Ishikawa (cell line): Measurements from ENCODE around the gene PRKCH.

ENCODE experiments used
- CEBPB ChIP-seq: IDR thresholded peaks from 2 replicates; pipeline ENCODE4 v1.6.1; 2012
- CREB1 ChIP-seq: IDR thresholded peaks from 2 replicates; pipeline ENCODE4 v1.6.1; 2012; ENCODE audit warnings: low read depth
- EGR1 ChIP-seq: IDR thresholded peaks from 2 replicates; pipeline ENCODE4 v1.6.1; 2012
- EP300 ChIP-seq: IDR thresholded peaks from 2 replicates; pipeline ENCODE4 v1.6.1; 2012; ENCODE audit warnings: borderline replicate concordance
- FOXM1 ChIP-seq: IDR thresholded peaks from 2 replicates; pipeline ENCODE4 v1.6.1; 2012; ENCODE audit warnings: low read depth, borderline replicate concordance
- MAX ChIP-seq: IDR thresholded peaks from 2 replicates; pipeline ENCODE4 v1.6.1; 2012
- NFIC ChIP-seq: IDR thresholded peaks from 2 replicates; pipeline ENCODE4 v1.6.1; 2012
- RAD21 ChIP-seq: IDR thresholded peaks from 2 replicates; pipeline ENCODE4 v1.6.1; 2012; ENCODE audit warnings: low read depth
- TAF1 ChIP-seq: IDR thresholded peaks from 2 replicates; pipeline ENCODE4 v1.6.1; 2012; ENCODE audit warnings: low read depth, mild to moderate bottlenecking
- TCF12 ChIP-seq: IDR thresholded peaks from 2 replicates; pipeline ENCODE4 v1.6.1; 2012; ENCODE audit warnings: low read depth
- TEAD4 ChIP-seq: IDR thresholded peaks from 2 replicates; pipeline ENCODE4 v1.6.1; 2012
- USF1 ChIP-seq: IDR thresholded peaks from 2 replicates; pipeline ENCODE4 v1.6.1; 2012
- YY1 ChIP-seq: IDR thresholded peaks from 2 replicates; pipeline ENCODE4 v1.6.1; 2012; ENCODE audit warnings: low read depth
- ZBTB7A ChIP-seq: IDR thresholded peaks from 2 replicates; pipeline ENCODE4 v1.6.1; 2012; ENCODE audit warnings: low read depth
- TF ChIP-seq, protein P1 (sequence below): IDR thresholded peaks from 2 replicates; pipeline ENCODE4 v1.6.1; 2012; ENCODE audit warnings: low read depth, mild to moderate bottlenecking

PRKCH gene

DNA sequence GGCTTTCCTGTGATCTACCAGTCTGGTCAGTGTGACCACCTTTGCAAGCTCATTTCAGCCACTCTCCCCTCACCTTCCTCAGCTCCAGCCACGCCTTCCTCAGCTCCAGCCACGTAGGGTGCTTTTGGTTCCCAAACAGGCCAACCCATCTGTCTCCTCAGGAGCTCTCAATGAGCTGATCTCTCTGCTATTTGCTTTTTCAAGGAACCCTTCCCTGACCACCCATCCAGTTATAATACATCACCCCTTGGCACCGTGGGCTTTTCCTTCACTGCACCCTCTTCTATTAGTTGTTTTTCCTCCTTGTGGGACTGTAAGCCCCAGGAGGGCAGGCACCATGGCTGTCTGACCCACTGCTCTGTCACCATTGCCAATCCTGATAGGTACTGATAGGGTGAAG, 2.3 kb upstream of the PRKCH start:
- no peak for TF ChIP-seq TEAD4
- TF ChIP-seq MAX: no peak
- TF ChIP-seq NFIC: no peak
- no peak for TF ChIP-seq RAD21
- no peak for TF ChIP-seq EGR1
- no peak for TF ChIP-seq EP300
- TF ChIP-seq CEBPB: no peak
- TF ChIP-seq FOXM1: no peak
- TF ChIP-seq TCF12: no peak
- TF ChIP-seq CREB1: no peak
- TF ChIP-seq ZBTB7A: no peak
- no peak for TF ChIP-seq USF1
- no peak for TF ChIP-seq YY1
- TF ChIP-seq, protein P1, sequence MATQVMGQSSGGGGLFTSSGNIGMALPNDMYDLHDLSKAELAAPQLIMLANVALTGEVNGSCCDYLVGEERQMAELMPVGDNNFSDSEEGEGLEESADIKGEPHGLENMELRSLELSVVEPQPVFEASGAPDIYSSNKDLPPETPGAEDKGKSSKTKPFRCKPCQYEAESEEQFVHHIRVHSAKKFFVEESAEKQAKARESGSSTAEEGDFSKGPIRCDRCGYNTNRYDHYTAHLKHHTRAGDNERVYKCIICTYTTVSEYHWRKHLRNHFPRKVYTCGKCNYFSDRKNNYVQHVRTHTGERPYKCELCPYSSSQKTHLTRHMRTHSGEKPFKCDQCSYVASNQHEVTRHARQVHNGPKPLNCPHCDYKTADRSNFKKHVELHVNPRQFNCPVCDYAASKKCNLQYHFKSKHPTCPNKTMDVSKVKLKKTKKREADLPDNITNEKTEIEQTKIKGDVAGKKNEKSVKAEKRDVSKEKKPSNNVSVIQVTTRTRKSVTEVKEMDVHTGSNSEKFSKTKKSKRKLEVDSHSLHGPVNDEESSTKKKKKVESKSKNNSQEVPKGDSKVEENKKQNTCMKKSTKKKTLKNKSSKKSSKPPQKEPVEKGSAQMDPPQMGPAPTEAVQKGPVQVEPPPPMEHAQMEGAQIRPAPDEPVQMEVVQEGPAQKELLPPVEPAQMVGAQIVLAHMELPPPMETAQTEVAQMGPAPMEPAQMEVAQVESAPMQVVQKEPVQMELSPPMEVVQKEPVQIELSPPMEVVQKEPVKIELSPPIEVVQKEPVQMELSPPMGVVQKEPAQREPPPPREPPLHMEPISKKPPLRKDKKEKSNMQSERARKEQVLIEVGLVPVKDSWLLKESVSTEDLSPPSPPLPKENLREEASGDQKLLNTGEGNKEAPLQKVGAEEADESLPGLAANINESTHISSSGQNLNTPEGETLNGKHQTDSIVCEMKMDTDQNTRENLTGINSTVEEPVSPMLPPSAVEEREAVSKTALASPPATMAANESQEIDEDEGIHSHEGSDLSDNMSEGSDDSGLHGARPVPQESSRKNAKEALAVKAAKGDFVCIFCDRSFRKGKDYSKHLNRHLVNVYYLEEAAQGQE: no peak
- no peak for TF ChIP-seq TAF1

GRCh38 chr14:61319706-61320105, 1.7 kb upstream of the PRKCH start:
- TF ChIP-seq RAD21: no peak

DNA sequence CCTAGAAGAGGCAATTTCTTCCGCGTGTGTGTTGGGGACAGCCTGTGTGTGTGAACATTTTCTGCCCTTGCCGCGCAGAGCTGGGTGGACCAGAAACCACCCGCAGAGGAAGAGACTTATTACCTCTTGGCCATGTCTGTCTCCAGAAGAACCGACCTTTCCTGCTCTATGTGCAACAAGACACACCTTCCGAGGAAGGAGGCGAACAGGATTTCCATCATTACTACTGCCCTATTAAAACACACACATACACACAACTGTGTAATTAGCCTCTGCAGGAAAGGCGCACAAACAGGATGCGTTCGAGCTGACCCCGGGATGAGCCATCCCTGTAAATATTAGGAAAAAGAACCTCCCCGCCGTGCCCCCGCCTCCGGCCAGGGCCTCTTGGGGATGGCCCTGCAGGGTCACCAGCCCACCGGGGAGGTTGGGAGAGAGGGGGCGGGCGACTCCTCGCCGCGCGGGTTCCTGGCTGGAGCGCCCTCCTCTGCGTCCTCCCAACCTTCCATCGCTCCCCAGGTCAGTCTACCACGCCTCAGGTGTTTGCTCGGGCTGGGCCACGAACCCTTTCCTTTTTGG, 484 bp upstream of the PRKCH start:
- TF ChIP-seq NFIC: no peak
- TF ChIP-seq YY1: no peak
- TF ChIP-seq, protein P1: no peak
- TF ChIP-seq EGR1: no peak
- no peak for TF ChIP-seq TCF12
- TF ChIP-seq RAD21: no peak
- TF ChIP-seq FOXM1: no peak
- no peak for TF ChIP-seq TEAD4
- TF ChIP-seq EP300: no peak
- TF ChIP-seq CEBPB: no peak

GRCh38 chr14:61322011-61322798, 826 bp downstream of the PRKCH start:
- TF ChIP-seq CREB1 (no peak), FOXM1 (no peak), TAF1 (no peak), TEAD4 (no peak), USF1 (no peak), MAX (no peak)

- no peak for TF ChIP-seq RAD21
- no peak for TF ChIP-seq TEAD4
- TF ChIP-seq CEBPB: no peak
- TF ChIP-seq EGR1: no peak
- TF ChIP-seq, protein P1: no peak
- no peak for TF ChIP-seq USF1
- TF ChIP-seq MAX: no peak
- TF ChIP-seq TAF1: no peak
- TF ChIP-seq CREB1: no peak
- no peak for TF ChIP-seq TCF12
- TF ChIP-seq FOXM1: no peak
- no peak for TF ChIP-seq NFIC
- no peak for TF ChIP-seq EP300
- no peak for TF ChIP-seq YY1
- TF ChIP-seq ZBTB7A: no peak
These were observed 1.5 kb downstream of the PRKCH start for GRCh38 chr14:61322799-61323290.
